ENCODE measurements around the gene RBMXL3.
"Not testable (repeated sequence)": the region's sequence is repeated elsewhere in the genome, so short reads cannot be mapped to it uniquely, and the experiment has no call there.

The RBMXL3 gene

DNA sequence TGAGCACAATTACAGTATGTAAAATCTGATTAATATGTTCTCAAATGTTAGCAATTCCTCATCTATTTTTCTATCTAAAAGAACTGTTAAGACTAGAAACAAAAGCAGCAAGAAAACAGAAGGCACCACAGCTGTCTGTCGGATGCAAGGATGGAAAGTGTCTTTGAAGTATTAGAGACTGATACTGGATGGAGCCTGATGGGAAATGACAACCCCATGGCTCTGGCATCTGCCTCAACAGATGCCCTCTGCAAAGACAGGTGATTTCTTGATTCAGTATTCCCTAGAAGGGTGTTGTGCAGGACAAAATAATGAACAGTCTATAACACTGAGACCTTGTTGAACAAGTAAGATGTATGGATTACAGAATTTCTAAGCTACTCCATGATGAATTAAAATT, 24.9 kb downstream of the RBMXL3 start:
- H3K27me3 Mint-ChIP-seq: no peaks in the 10 kb centered on the region

GRCh38 chrX:115214605-115215004, 25.4 kb downstream of the RBMXL3 start:
- Mint-ChIP-seq H3K27me3 (no peaks in the 10 kb centered on the region), H3K4me3 (no peak overlapping the region), H3K9me3 (peaks cover 4% of the 10 kb centered on the region), H3K27ac (no peak overlapping the region), H3K36me3 (ENCODE audit: low read depth) (no peaks in the 10 kb centered on the region), H3K4me1 (no peaks in the 10 kb centered on the region)
- no peak for DNase-seq
- no peak for ATAC-seq

More for the DNA sequence above, 24.9 kb downstream of the RBMXL3 start:
- ATAC-seq (no peak), DNase-seq (no peak)
- Mint-ChIP-seq H3K4me3 (no peak overlapping the region), H3K4me1 (no peaks in the 10 kb centered on the region), H3K27ac (no peak overlapping the region), H3K9me3 (peaks cover 4% of the 10 kb centered on the region), H3K36me3 (ENCODE audit: low read depth) (no peaks in the 10 kb centered on the region)

- not testable (repeated sequence) for H3K27me3 Mint-ChIP-seq; H3K4me3 Mint-ChIP-seq; H3K27ac Mint-ChIP-seq; H3K4me1 Mint-ChIP-seq; ATAC-seq; H3K36me3 Mint-ChIP-seq (ENCODE audit: low read depth); DNase-seq; H3K9me3 Mint-ChIP-seq
Measured at GRCh38 chrX:115217346-115217745, 28.1 kb downstream of the RBMXL3 start.

- Mint-ChIP-seq H3K27me3 (peaks cover 4% of the 10 kb centered on the region), H3K27ac (no peak overlapping the region), H3K9me3 (no peaks in the 10 kb centered on the region), H3K4me3 (no peak overlapping the region), H3K4me1 (no peaks in the 10 kb centered on the region), H3K36me3 (ENCODE audit: low read depth) (no peaks in the 10 kb centered on the region)
- DNase-seq (no peak), ATAC-seq (no peak)
Measured at GRCh38 chrX:115226929-115227328, 37.7 kb downstream of the RBMXL3 start.

GRCh38 chrX:115229337-115230003, 40.3 kb downstream of the RBMXL3 start:
- Mint-ChIP-seq H3K36me3 (ENCODE audit: low read depth) (no peaks in the 10 kb centered on the region), H3K27ac (no peak overlapping the region), H3K27me3 (peaks cover 16% of the 10 kb centered on the region), H3K4me3 (no peak overlapping the region), H3K9me3 (no peaks in the 10 kb centered on the region), H3K4me1 (no peaks in the 10 kb centered on the region)
- DNase-seq: no peak
- no peak for ATAC-seq

GRCh38 chrX:115232933-115233496, 43.8 kb downstream of the RBMXL3 start:
- ATAC-seq (no peak), DNase-seq (no peak)
- H3K27me3 Mint-ChIP-seq: peaks cover 21% of the 10 kb centered on the region
- no peaks in the 10 kb centered on the region for H3K9me3 Mint-ChIP-seq
- H3K27ac Mint-ChIP-seq: no peak overlapping the region
- H3K4me1 Mint-ChIP-seq: no peaks in the 10 kb centered on the region
- no peak overlapping the region for H3K4me3 Mint-ChIP-seq
- no peaks in the 10 kb centered on the region for H3K36me3 Mint-ChIP-seq (ENCODE audit: low read depth)

- H3K27ac Mint-ChIP-seq: no peak within 1 kb of the TSS
- no peak for ATAC-seq
- H3K4me3 Mint-ChIP-seq: no peak within 1 kb of the TSS
- peaks cover 21% of the 10 kb centered on the region for H3K27me3 Mint-ChIP-seq
- H3K4me1 Mint-ChIP-seq: no peaks in the 10 kb centered on the region
- H3K9me3 Mint-ChIP-seq: no peaks in the 10 kb centered on the region
- DNase-seq: no peak
- no peaks in the 10 kb centered on the region for H3K36me3 Mint-ChIP-seq (ENCODE audit: low read depth)
Measured at GRCh38 chrX:115233497-115234455, 44.6 kb downstream of the RBMXL3 start, which contains the start of gene LRCH2. Gene LRCH2, minus strand, starts transcription at chrX:115234096. Its CDS starts 55 bp downstream, at chrX:115234041.

DNA sequence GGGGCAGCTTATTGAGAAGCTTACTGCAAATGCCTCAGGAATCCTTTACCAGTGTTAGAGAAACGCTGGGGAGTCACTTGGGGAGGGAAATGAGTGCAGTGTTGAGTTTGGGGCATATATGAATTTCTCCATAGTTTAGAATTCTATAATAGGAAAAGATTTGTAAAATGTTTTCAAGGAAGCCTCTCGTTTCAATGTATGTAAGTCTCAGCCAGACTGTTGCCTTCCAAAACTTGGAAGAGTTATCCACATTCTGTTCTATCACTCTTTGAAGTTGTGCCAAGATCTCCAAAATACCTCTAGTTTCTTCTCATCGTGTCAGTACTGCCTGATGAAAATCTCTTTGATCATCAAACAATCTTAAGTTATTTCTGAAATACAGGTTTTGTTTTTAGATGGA, 45.3 kb downstream of the RBMXL3 start:
- DNase-seq (no peak), ATAC-seq (no peak)
- Mint-ChIP-seq H3K9me3 (no peaks in the 10 kb centered on the region), H3K27ac (no peak overlapping the region), H3K27me3 (peaks cover 21% of the 10 kb centered on the region), H3K36me3 (ENCODE audit: low read depth) (no peaks in the 10 kb centered on the region), H3K4me1 (no peaks in the 10 kb centered on the region), H3K4me3 (no peak overlapping the region)

DNA sequence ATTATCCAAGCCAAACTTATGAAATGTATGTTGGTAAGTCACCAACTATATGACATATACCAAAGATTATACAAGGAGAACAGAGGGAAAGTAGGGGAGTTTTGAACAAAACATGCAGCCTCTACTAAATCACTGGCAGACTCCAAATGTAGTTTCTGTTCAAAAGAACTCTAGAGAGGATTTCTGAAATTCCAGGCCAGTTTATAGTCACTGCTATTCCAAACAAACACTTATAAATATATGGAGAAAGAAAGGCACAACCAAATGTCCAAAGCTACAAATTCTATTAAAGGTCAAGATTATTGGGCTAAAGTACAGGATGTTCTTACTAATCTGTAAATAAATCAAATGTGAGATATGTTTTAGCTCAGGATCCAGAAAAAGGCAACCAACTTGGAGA, 47.4 kb downstream of the RBMXL3 start:
- Mint-ChIP-seq H3K27ac (no peak overlapping the region), H3K9me3 (no peaks in the 10 kb centered on the region), H3K36me3 (ENCODE audit: low read depth) (no peaks in the 10 kb centered on the region), H3K27me3 (peaks cover 21% of the 10 kb centered on the region), H3K4me3 (no peak overlapping the region), H3K4me1 (no peaks in the 10 kb centered on the region)
- ATAC-seq: no peak
- no peak for DNase-seq

GRCh38 chrX:115237056-115237455, 47.8 kb downstream of the RBMXL3 start:
- Mint-ChIP-seq H3K36me3 (ENCODE audit: low read depth) (no peaks in the 10 kb centered on the region), H3K9me3 (no peaks in the 10 kb centered on the region), H3K4me3 (no peak overlapping the region), H3K27me3 (peaks cover 16% of the 10 kb centered on the region), H3K27ac (no peak overlapping the region), H3K4me1 (no peaks in the 10 kb centered on the region)
- DNase-seq (no peak), ATAC-seq (no peak)
